EH (cell line): ENCODE results near the gene DRGX.
A peak's percentile ranks its signal among the peaks of the same experiment; 100 is the strongest.

Experiments
- DNase-seq: peaks from one replicate; pipeline ENCODE4 v3.0.0-alpha.2; 2015; ENCODE audit warnings: low read depth

The DRGX gene

DNA sequence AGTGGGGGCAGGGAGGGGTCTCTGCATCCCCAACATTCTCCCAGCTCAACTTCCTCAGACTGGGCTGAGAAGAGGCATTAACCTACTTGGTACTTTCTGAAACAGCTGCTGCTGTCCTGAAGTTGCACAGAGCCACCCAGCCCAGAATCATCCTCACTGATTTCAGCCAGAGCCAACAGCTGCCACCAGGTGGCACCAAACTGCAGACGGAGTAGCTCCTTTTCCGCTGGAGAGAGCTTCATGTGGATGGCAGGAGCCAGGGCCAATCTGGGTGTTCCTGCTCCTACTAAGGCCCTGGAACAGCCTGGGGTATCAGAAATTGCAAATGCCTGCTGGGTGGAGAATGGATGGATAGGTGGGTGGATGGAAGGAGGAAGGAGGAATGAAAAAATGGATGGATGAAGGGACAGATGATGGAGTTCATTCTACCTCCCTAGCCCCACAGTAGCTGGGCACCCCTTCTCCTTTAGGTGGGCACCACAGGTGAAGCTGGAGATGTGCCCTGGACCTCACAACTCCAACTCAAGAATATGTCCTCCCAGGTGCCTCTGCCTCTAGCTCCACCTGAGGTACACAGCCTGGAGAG lies 11.8 kb upstream of the DRGX start:
- peak; percentile 75 for DNase-seq

DNA sequence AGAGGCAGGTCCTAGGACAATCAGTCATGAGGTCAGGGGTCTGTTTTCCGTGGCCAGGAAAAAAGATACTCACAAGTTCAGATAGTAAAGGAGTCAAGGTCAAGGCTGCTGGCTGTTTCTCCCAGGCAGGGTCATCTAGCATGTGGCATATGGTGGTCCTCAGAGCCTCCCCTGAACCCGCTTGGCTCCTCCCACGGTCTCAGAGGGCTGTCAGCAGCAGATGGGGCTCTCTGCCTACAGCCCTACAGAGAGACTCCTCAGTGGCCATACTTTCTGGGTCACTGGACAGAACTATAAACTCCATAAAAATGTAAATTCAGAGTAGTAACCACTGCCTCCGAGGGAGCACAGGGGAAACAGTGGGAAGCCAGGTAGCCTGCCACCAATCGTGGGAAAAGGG lies 11.3 kb upstream of the DRGX start:
- DNase-seq, result no peak

DNA sequence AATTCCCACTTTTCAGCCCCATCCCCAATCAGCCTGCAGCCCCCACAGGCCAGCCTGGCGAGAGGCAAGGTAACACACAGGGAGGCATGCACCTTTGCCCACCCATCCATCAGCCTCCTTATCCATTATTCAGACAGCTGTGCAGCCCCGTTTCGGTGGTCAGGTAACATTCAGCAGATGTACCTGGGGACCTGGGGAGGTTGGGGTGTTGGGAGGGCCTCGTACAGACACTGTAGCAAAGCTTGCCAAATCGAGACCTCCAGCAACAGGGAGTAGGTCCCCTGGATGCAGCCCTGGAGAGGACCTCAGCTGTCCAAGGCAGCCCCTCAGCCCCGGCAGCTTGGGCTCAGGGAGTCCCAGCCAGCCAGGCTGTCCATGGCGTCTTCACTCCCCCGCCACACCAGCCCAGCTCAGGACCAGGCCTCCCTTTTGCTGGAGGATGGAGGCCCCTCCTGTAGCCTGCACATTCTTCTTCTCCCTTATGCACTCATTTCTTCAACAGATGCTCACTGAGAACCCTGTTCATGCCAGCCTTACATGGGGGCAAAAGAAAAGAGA lies 8.5 kb upstream of the DRGX start:
- DNase-seq, result no peak

DNA sequence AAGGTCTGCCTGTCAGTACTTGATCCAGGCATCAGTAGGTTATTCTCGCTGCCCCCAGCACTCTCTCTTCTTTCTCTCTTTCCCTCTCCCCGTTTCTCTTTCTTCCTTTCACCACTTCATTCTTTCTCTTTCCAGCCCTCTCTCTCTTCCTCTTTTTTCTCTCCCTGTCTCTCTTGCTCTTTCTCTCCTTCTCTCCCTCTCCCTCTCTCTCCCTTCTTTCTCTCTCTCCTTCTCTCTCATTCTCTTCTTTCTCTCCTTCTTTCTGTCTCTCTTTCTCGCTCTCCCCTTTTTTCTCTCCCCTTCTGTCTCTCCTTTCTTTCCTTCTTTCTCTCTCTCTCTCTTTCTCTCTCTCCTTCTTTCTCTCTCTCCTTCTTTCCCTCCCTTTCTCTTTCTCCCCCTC lies 7.5 kb upstream of the DRGX start:
- DNase-seq, result no peak

DNA sequence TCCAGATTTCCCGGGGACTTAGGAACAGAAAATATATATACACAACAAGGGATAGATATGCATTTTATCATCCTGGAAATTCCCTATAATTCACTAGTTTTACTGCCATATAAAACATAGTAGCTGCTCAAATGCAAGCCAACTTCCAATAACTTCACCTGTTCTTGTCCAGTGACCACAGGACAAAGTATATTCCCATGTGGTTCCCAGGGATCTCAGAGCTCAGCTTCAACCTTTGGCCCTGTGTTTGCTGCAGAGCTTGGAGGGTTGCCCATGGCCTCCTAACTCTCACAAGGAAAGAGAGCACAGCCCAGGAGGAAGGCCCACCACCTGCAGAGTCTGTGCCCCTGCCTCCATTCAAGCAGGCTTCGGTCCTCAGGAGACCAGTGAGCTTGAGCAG lies 4.5 kb upstream of the DRGX start:
- no peak for DNase-seq

DNA sequence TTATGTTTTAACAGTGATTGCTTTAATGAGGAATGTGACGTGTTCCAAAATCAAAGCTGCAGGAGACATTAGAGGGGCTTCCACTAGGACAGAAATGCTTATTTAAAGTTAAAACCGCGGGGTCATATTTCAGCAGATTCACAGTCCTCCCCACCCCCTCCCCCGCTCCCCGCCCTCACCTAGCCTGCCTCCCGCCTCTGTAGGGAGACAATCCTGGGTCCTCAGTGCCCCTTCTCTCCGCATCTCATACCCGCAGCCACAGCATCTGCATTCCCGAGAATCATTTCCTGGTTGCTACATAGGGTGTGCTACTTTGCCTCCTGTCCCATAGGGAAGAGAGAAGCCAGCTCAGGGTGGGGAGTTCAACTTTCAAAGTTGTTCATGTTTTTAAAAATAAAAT lies 3.1 kb upstream of the DRGX start:
- no peak for DNase-seq

DNA sequence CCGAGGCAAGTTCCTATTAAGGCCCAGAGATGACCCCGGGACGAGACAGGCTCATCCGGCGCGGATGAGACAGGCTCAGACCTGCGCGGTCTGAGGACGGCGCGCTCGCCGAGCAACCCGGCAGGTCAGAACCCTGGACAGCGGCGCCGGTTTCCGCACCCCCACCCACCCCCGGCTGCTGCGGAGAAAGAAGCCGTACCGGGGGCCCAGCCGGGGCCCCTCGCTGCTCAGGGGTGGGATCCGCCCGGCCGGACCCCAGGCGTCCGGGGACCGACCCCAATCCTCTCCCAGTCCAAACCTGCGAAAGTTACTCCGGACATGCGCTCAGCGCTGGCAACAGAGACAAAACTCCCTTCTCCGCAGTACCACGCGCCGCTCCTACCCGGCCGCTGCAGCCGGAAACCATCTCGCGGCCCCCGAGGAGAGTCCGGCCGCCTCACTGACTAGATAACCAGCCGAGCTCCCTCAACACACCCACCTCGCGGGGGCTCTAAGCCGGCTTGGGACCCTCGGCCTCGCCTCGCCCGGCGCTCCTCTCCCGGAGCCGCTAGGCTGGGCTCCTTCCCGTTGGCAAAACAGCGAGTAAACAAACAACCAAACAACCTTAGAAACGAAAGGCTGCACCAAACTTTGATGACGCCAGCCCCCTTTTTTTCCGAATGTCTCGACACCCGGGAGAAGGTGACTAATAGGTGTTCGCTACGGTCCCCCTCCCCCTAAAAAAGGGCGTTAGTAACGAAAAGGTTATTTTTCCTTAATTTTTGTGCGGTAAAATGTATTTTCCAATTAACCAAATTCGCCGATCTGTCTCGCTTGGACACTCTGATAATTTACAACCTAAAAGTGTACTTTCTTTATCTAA lies 2.3 kb upstream of the DRGX start:
- DNase-seq, result peak; percentile 48

DNA sequence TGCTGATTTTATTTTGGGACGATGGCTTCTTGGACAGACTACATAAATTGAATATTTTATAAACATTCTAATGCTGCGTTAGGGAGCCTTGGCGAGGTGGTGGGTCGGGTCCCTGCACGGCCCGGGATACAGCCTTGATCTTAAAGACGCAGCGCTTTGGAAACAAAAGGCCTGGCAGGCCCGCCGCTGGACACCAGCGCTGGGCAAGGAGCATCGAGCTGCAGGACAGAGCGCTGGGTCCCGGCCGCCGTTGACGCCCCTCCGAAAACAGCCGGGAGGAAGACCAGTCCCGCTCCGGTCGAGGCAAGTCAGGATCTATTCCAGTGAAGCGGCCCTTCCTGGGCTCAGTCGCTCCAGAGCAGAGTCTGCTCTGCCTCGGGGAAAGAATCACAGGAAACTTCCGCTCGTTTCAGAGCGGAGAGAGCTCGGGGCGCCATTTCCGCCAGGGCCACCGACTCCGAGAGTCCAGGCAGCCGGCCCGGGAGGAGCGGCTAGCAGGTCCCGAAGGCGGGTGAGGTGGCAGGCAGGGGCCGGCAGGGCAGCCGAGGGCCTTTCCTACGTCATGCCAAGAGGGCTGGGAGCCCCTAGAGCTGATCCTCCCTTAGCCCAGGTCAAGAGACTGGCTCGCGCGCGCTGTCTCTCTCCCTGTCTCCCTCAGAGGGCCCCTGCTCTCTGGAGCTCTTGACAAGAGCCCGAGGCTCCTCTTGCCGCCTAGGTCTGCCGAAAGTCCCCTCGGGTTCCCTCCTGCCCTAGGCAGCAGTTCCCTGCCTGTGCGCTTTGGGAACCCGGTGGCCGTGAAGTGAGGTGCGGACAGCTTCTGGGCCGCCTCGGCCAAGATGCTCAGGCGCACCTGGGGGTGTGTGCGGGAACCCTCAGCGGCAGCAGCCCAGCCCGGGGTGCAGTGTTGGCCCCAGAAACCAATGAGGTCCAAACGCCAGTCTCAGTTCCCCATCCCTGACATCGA lies 1.4 kb upstream of the DRGX start:
- DNase-seq, result no peak

DNA sequence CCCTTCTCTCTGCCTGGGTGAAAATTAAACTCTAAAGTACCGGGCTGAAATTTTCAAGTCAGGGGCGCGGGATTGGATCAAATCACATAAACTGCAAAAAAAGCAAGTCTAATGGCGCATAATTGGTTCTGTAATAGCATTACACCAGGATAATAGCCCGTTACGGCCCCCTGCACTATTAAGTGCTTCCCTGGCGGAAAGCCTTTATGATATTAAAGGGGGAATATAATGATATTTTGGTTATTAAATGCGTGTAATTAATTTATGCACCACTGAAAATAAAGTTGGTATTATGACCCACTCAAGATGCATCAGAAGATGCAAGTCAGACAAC lies 744 bp upstream of the DRGX start:
- no peak for DNase-seq

DNA sequence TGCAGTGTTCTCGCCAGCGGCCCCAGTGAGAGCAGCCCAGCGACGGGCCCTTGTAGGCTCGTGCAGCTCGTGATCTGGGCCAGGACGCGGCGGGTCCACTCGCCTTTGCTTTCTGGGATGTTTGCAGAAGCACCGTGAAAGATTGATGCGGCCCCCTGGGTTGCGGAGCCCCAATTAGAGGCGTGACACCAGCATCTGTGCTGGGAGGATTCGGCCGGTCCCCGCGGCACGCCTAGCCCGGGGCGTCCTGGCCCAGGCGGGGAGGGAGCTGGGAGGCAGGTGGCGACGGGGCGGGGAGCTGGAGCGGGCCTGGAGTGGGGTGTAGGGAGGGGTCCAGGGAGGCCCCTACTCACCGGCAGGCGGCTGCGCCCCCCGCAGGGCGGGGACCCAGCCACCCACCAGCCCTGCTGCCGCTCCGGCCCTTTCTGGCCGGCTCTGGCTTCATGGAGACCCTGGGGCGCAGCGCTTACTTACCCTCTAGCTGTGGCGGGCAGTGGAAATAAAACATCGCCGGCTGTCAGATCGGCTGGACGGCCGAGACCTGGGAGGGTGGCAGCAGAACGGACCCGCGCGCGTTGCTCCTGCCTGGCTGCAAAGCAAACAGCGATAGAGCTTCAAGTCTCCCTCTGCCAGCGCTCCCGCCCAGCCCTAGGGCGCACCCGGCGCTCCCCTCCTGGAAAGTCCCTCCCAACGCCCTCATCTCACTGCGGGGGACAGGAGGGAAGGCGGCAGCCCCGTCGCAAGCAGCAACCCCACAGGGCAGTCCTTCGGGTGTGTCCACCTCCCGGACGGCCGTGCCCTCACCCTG lies 752 bp downstream of the DRGX start:
- DNase-seq, result no peak

DNA sequence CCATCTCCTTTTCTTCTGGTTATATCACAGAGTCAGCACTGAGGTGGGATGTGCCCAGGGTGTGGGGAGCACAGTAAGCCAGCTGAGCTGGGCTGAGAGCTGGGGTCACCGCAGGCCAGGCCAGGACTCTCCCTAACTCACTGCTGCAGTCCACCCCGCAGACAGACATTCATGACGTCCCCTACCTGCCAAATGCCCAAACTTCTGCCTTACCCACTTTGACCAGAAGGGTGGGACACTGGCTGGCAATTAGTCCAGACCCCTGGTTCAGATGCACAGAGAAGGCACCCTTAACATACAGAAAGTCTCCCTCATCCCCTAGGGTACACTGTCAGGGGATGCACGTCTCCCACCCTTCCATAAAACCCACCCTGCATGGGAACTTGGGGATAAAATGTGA lies 2.1 kb downstream of the DRGX start:
- no peak for DNase-seq

DNA sequence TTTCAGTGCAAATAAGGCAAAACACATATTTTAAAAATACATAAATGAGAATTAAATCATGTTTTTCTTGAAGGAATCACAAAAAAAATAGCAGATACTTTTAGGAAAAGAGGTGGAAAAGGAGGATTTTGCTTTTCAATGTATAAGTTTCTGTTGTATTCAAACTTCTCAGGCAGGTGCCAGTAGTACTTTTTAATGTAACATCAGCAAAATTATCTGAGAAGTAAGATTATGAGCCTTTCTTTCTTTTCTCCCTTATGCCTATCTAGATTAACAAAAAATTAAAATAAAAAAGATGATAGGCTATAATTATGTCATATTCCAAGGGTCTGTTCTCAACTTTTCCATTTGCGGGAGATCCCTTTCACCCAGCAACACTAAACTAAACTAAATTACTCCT lies 2.6 kb downstream of the DRGX start:
- no peak for DNase-seq

DNA sequence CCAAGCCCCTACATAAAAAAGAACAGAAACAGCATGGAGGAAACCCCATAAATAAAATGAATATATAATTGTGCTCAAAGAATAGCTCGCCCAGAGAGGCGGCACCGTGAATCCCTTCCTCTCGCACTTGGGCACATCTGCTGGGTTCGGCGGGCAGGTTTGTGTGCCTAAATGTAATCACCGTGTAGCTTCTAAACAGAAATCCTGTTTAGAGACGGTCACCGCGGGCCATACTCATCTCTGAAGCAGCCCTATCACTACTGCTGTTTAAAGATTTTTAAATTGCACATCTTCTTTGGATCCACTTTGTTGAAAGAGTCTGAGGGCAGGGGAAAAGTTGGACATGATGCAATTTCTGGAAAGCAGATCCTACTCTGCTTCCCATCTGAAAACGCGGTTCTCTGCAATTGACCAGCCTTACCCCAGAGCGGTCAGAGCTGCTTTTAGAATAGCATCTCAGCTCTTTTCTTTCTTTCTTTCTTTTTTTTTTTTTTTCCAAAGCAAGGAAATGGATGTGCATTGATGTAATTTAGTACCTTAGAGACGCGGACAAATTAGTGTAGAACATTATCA lies 6.4 kb downstream of the DRGX start:
- no peak for DNase-seq

DNA sequence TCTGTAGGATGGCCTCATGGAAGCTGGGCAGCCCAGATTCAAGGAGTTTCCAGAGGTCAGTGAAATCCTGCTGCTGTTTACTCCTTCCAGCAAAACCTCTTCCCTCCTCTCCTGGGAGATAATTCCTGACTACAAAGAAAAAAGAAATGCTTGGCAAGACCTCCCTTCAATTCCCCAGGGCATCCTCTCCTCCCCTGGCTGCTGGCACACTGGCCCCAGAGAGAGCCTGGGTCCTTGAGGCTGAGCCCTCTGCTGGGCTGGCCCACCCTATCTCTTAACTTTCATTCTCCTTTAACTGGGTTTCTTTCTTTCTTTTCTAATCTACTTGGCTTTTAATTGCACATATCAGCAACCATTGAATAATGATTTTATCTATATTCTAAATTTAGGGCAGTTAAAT lies 7.7 kb downstream of the DRGX start:
- no peak for DNase-seq

DNA sequence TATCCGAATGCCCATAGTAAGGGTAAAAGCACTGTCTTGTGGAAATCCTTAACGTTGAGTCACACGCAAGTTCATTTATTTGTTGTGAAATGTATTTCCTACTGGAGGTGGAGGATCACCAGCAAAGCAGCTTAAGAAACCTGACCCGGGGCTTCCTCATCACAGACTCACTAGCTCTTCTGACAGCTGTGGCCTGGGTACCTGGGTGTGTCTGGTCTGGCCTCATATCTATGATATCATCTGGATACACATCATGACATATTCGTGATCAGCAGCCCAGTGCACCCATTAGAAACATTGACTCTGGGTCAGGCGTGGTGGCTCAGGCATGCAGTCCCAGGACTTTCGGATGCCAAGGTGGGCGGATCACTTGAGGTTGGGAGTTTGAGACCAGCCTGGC lies 8.8 kb downstream of the DRGX start:
- DNase-seq, result peak; percentile 92

DNA sequence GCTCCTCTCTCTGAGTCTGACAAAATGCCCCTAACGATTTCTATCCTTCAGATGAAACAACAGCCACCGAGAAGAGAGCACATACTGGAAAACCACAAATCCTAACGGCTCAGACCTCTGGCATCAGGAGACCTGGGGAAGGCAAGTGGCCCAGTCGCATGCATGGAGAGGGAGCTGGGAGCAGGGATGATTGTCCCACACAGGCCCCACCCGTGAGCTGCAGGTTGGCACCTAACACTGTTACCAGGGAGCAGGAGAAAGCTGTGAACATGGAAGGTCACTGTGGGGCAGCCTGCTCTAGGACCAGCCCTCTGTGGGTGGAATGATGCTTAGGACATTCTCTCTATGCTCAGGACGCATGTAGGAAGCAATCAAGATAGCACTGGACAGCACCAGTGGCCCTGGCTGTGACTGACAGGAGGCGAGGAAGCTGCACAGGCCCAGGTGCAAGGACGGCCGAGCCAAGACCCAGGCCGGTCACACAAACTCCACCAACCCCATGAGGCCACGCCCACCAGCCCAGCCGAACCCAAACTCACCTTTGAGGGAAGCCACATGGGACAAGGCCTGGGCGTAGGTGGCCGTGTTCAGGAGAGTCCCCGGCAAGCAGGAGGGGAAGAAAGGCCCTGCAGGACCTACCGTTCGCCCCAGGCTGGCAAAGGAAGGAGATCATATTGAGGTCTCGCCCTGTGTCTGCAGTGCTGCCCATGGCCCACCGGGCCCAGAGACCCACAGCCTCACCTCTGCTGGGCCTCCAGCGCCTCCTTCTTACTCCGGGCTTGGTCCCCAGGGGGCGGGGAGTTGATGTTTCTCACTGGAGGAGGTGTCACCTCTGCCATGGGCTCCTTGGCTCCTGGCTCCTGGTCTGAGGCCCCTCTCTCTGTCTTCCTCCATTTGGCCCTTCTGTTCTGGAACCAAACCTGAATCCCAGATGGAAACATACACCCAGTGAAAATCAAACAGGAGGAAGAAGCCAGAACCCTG lies 9.7 kb downstream of the DRGX start:
- DNase-seq, result peak; percentile 7

DNA sequence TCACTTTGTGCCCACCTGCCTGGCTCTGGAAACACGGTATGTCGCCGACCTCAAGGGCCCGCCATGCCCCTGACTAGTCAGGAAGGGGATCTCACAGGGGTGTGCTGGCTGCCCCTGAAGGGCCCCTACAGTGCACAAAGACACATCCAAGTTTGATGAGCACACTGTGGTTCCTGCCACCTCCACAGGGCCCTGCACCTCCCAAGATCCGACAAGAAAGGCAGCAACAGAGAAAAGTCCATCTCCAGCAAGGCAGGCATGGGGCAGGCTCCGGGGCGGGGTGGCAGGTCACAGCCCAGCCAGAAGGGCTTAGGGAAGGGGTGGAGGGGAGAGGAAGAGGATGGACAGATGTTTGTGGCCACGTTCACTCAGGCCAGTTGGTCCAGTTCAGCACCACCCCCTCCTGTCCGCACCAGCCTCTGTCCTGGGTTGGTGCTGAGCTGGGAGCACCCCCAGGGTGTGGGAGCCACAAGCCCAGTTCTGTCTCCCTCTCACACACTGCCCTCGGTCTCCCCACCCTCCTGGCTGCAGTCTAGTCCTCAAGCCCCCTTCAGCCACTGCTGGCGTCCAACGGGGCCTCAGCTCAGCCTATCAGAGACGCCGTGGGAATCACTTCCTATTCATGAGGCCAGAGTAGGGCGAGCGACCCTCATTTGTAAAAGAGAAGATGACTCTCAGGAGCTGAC lies 11.5 kb downstream of the DRGX start:
- DNase-seq, result no peak

DNA sequence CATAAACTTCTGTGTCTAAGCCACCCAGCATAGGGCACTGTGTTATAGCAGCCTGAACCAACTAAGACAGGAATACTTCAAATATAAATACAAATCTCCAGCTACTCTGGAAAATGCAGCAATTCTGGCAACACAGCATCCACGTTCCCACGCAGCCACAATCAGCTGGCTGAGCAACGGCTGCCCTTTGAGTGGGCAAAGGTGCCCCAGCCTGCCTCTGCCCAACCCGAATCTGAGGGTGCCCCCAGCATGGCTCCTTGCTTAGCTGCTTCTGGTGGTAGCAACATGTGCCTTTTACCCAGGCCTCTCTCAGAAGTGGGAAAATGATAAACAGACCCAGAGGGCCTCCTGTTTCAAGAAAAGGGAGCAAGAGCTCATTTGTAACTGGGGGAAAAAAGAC lies 12.0 kb downstream of the DRGX start:
- DNase-seq, result no peak

DNA sequence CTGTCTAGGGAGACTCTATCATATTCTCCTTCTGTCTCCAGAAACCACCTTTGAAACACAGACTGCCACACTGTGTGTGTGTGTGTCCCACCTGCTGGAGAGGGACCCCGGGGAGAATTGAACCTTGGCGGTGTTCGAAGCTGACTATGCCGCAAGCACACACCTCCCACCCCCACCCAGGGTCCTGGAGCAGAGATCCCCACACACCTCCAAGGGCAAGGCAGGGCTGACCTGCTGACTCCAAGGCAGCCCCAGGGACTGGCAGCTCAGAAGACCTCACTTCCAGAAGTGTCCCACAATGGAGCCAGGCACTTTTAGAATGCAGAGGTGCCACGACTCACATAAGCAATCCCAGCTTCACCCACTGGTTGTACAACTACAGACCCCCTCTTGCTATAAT lies 13.1 kb downstream of the DRGX start:
- DNase-seq, result no peak

DNA sequence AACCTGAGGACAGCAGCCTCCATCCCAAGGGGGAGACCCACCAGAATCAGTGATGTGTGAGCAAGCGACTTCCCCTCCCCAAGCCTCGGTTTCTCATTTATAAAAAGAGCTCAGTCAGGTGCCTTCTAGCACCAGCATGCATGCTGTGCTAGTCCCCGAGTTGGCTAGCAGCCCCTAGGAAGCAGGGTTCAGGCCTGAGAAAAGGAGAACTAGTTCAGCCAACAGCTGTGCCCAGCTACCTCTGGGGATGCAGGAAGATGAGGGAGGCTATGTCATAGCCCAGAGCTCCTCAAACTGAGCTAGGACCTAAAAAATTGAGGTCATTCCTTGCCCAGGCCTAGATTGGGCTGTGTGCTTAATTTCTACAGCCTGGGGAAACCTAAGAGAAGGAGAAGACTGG lies 13.7 kb downstream of the DRGX start:
- no peak for DNase-seq
